GM18511 (cell line): Measurements from ENCODE around the gene PPIB.

Source experiments
- ATAC-seq: cut with Tn5 transposase; IDR thresholded peaks from one replicate; pipeline ENCODE4 v1.9.1; 2021; ENCODE audit warnings: mild to moderate bottlenecking, moderate library complexity; ENCODE audit not compliant: unreplicated experiment

PPIB gene

GRCh38 chr15:64162869-64163658 is at the start of gene PPIB:
PPIB (minus strand) TSS chr15:64163022; CDS start chr15:64162986, 36 bp downstream.
- ATAC-seq: peak; percentile 93

- ATAC-seq: no peak
Observed at GRCh38 chr15:64211696-64212095, 48.9 kb upstream of the PPIB start.

- ATAC-seq: no peak
Observed at GRCh38 chr15:64210371-64210770, 47.5 kb upstream of the PPIB start.

GRCh38 chr15:64209680-64210334 is 47.0 kb upstream of the PPIB start:
- ATAC-seq: no peak

GRCh38 chr15:64205202-64205601 is 42.4 kb upstream of the PPIB start:
- ATAC-seq: no peak

GRCh38 chr15:64197425-64197824 is 34.6 kb upstream of the PPIB start:
- no peak for ATAC-seq

GRCh38 chr15:64193971-64194370 is 31.1 kb upstream of the PPIB start:
- no peak for ATAC-seq

- no peak for ATAC-seq
Observed at GRCh38 chr15:64191971-64192830, 29.4 kb upstream of the PPIB start.

GRCh38 chr15:64187396-64188191 is 24.8 kb upstream of the PPIB start:
- no peak for ATAC-seq

GRCh38 chr15:64185146-64185911 is 22.5 kb upstream of the PPIB start:
- no peak for ATAC-seq

- no peak for ATAC-seq
Observed at GRCh38 chr15:64182859-64183370, 20.1 kb upstream of the PPIB start.

GRCh38 chr15:64180235-64180824 is 17.5 kb upstream of the PPIB start:
- peak; percentile 58 for ATAC-seq

GRCh38 chr15:64166102-64166890 is 3.5 kb upstream of the PPIB start:
- ATAC-seq: no peak

GRCh38 chr15:64164436-64164835 is 1.6 kb upstream of the PPIB start:
- ATAC-seq: no peak

GRCh38 chr15:64163659-64164362 is 989 bp upstream of the PPIB start:
- ATAC-seq: peak; percentile 15

GRCh38 chr15:64162478-64162868 is 349 bp downstream of the PPIB start:
- ATAC-seq: peak; percentile 25

GRCh38 chr15:64161688-64162477 is 939 bp downstream of the PPIB start:
- ATAC-seq: no peak
